Stomach (tissue), 9 donors: ENCODE measurements around the gene ITPKC. TPM values are rescaled to one million over a fixed set of nuclear protein-coding genes. Genes with fewer than 3 reads are reported as not detected.

Experiments
- DNase-seq, 2 donors: peaks; one replicate each; pipeline versions ENCODE4 v3.0.0 to v3.0.0-alpha.2; 2013 to 2019
- H3K27ac ChIP-seq, 5 donors: fragments of 200-600 bp in 4 of 5; sonication (generic) in 4 of 5; one replicate each; pipeline ENCODE4 v1.5.1; 2013 to 2019; ENCODE audit warnings: mild to moderate bottlenecking in 1 of 5, moderate library complexity in 1 of 5
- H3K27me3 ChIP-seq, 3 donors: fragments of 200-600 bp; sonication (generic); one replicate each; pipeline ENCODE4 v1.5.1; 2017 to 2019; ENCODE audit warnings: mixed run types in 1 of 3
- H3K36me3 ChIP-seq, 4 donors: fragments of 200-600 bp; sonication (generic); 1 replicate in 3 of 4; 2 replicates in 1 of 4; pipeline ENCODE4 v1.5.1; 2016 to 2019
- H3K4me1 ChIP-seq, 4 donors: fragments of 200-600 bp; sonication (generic); one replicate each; pipeline ENCODE4 v1.5.1; 2016 to 2019
- H3K4me3 ChIP-seq, 4 donors: fragments of 200-600 bp; sonication (generic) in 3 of 4; one replicate each; pipeline ENCODE4 v1.5.1; 2016 to 2019; ENCODE audit warnings: mild to moderate bottlenecking in 1 of 4
- H3K9me3 ChIP-seq, 4 donors: fragments of 200-600 bp; sonication (generic); one replicate each; pipeline ENCODE4 v1.5.1; 2016 to 2019
- EP300 ChIP-seq: sonication (generic); formaldehyde crosslinking; IDR thresholded peaks from one replicate; pipeline ENCODE4 v1.6.1; 2017; ENCODE audit warnings: antibody characterized with exemption
- POLR2A ChIP-seq, 4 donors: fragments of 450-650 bp; IDR thresholded peaks; one replicate each; pipeline ENCODE4 v1.6.1; 2016; ENCODE audit warnings: antibody characterized with exemption in 4 of 4, control low read depth in 2 of 4, mild to moderate bottlenecking in 1 of 4, moderate library complexity in 1 of 4
- POLR2AphosphoS5 ChIP-seq, 3 donors: sonication (generic); formaldehyde crosslinking; IDR thresholded peaks; one replicate each; pipeline ENCODE4 v1.6.1; 2016; ENCODE audit warnings: antibody characterized with exemption in 3 of 3
- WGBS, 5 donors: extraction: QIAGEN DNeasy Blood & Tissue Kit in 3 of 5; methylation state at CpG; one replicate each; pipeline versions ENCODE4 v1.1.5 to v1.1.7; 2013 to 2018; 5-methylcytosine and 5-hydroxymethylcytosine counted together
- intact Hi-C: fragments of 100-400 bp; cut with DNase I; formaldehyde crosslinking; loops from one replicate; pipeline ENCODE4 v1.15.1; 2023; ENCODE audit warnings: low total_unique reads
- polyA plus RNA-seq, 3 donors: library from polyadenylated mRNA; stranded (reverse); fragments of 200-250 nt; gene quantifications; one replicate each; pipeline ENCODE4 v1.2.3, GENCODE V29; 2013
- total RNA-seq, 5 donors: library from RNA; depleted of rRNA; stranded (reverse); fragments of >200 nt; gene quantifications; one replicate each; pipeline versions ENCODE4 v1.1.0 to v1.2.3, GENCODE V29; 2014 to 2016
- TF ChIP-seq, protein P1 (sequence below), 7 experiments: fragments of 450-650 bp in 4 of 7; fragments of 200-600 bp in 3 of 7; sonication (generic) in 3 of 7; IDR thresholded peaks; one replicate each; pipeline ENCODE4 v1.5.1; 2016 to 2019; ENCODE audit warnings: antibody characterized with exemption in 7 of 7, control low read depth in 2 of 7, mild to moderate bottlenecking in 1 of 7
- donor health status: healthy with polysubstance abuse.
- donor health status: Bipolar disorder and iron deficiency.
- donor health status: healthy.

Gene ITPKC
- total and polyA plus RNA-seq, 8 donors: 17.8 to 84.0 (median 26.9) TPM

DNA sequence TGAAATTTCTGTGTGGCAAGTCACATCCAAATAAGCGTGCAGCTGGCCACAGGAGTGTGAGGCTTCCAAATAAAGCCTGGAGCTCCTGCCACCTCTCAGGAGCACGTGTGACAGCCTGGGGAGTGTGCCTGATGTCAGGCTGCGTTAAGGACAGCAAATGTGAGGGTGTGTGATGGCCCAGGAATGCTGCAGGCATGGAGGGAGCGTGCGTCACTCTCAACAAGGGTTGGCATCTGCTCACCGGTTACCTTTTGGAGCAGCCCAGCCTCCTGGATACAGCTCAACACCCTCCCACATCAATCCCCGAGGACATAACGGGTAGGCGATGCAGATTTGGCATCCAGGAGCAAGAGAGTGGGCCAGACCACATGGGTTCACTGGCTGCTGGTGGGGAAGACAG lies 45.5 kb upstream of the ITPKC start:
- no peak for DNase-seq
- WGBS, 5 donors: 82 to 94% (median 88%) methylated on average over 4 to 9 of the region's 9 CpGs
- intact Hi-C loops: no loop called here
- peaks cover 0 to 6% (median 0%) of the 10 kb centered on the region in 4 donors for H3K4me1 ChIP-seq
- no peaks in the 10 kb centered on the region for H3K27me3 ChIP-seq
- TF ChIP-seq EP300 (no peak), POLR2AphosphoS5 (IDR thresholded peaks at IDR 0.05) (no peak), POLR2A (IDR thresholded peaks at IDR 0.05) (no peak)
- TF ChIP-seq, protein P1, sequence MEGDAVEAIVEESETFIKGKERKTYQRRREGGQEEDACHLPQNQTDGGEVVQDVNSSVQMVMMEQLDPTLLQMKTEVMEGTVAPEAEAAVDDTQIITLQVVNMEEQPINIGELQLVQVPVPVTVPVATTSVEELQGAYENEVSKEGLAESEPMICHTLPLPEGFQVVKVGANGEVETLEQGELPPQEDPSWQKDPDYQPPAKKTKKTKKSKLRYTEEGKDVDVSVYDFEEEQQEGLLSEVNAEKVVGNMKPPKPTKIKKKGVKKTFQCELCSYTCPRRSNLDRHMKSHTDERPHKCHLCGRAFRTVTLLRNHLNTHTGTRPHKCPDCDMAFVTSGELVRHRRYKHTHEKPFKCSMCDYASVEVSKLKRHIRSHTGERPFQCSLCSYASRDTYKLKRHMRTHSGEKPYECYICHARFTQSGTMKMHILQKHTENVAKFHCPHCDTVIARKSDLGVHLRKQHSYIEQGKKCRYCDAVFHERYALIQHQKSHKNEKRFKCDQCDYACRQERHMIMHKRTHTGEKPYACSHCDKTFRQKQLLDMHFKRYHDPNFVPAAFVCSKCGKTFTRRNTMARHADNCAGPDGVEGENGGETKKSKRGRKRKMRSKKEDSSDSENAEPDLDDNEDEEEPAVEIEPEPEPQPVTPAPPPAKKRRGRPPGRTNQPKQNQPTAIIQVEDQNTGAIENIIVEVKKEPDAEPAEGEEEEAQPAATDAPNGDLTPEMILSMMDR (IDR thresholded peaks at IDR 0.05): no peak
- no peak overlapping the region for H3K27ac ChIP-seq
- H3K9me3 ChIP-seq: no peaks in the 10 kb centered on the region
- no peak overlapping the region for H3K4me3 ChIP-seq
- H3K36me3 ChIP-seq: peaks cover 62 to 98% (median 96%) of the 10 kb centered on the region in 4 donors

DNA sequence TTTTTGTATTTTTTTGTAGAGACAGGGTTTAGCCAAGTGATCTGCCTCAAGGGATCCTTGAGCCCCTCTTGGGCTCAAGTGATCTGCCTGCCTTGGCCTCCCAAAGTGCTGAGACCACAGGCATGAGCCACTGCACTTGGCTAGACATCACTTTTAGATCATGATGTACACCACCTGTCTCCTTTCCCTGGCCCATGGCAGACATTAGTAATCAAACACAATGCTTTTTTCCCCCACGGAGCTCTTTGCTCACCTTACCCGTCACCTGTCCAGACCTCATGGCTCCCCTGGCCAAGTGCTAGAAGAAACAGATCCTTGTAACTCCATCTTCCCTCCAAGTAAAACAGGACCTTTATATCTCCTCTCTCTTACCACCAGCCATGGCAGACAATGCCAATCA lies 44.9 kb upstream of the ITPKC start:
- Histone ChIP-seq H3K4me1 (no peaks in the 10 kb centered on the region), H3K4me3 (no peak overlapping the region), H3K27ac (no peak overlapping the region), H3K36me3 (peaks cover 68 to 100% (median 98%) of the 10 kb centered on the region in 4 donors), H3K27me3 (no peaks in the 10 kb centered on the region), H3K9me3 (no peaks in the 10 kb centered on the region)
- 53 to 94% (median 86%) methylated on average over 2 of the region's 2 CpGs for WGBS, 5 donors
- intact Hi-C loops: no loop called here
- no peak for DNase-seq
- TF ChIP-seq POLR2A (IDR thresholded peaks at IDR 0.05): no peak
- TF ChIP-seq, protein P1 (IDR thresholded peaks at IDR 0.05): no peak
- TF ChIP-seq EP300: no peak
- no peak for TF ChIP-seq POLR2AphosphoS5 (IDR thresholded peaks at IDR 0.05)

DNA sequence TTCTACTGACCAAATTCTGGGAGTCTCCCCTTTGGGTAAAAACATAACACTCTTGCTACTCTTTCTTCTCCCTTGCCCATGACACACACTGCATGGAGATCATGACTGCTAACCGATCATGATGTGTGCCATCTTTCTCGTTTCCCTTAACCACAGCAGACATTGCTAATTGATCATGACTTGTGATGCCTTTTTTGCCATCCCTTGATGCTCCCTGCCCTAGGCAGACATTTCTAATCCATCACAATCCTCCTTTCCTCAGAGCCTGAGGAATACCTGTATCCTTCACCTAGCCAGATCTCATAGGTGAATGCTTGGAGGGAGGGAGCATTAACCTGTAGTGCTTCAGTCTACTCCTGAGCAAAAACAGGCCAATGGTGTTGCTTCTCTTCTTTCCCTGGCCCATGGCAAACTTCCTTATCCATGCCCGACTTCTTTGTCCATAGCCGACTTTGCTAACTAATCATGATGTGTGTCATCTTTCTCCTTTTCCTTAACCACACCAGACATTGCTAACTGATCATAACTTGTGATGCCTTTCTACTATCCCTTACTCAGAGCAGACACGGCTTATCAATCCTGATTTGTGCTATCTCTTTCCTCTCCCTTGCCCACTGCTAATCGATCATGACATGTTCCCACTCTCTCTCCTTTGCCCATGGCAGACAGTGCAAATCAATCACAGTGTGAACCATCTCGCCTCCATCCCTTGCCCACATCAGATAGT lies 44.2 kb upstream of the ITPKC start:
- no peaks in the 10 kb centered on the region for H3K27me3 ChIP-seq
- no peaks in the 10 kb centered on the region for H3K9me3 ChIP-seq
- H3K36me3 ChIP-seq: peaks cover 72 to 100% (median 98%) of the 10 kb centered on the region in 4 donors
- DNase-seq: no peak
- WGBS, 5 donors: 88 to 94% (median 92%) methylated on average over 7 of the region's 7 CpGs
- no peaks in the 10 kb centered on the region for H3K4me1 ChIP-seq
- H3K27ac ChIP-seq: no peak overlapping the region
- H3K4me3 ChIP-seq: no peak overlapping the region
- intact Hi-C loops: no loop called here
- TF ChIP-seq, protein P1 (IDR thresholded peaks at IDR 0.05): no peak
- TF ChIP-seq POLR2AphosphoS5 (IDR thresholded peaks at IDR 0.05) (no peak), EP300 (no peak), POLR2A (IDR thresholded peaks at IDR 0.05) (no peak)

DNA sequence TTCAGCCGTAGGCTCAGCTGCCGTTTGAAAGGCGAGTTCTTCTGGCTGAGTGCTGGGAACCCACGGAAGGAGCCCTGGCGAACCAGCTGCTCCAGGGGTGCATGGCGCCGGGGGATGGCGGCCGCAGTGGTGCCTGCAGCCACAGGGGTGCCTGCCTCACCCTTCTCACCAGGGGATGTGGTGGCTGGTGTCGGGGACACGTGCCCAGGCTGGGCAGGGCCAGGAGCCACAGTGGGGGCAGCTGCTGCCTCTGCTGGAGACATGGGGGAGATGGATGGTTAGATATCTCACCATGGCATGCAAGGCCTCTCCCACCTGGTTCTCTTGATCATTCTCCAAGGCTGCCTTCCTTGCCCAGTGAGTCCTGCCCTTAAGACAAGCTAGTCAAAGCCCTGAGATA lies 43.5 kb upstream of the ITPKC start:
- no peaks in the 10 kb centered on the region for H3K4me1 ChIP-seq
- no peaks in the 10 kb centered on the region for H3K27me3 ChIP-seq
- WGBS, 5 donors: 89 to 95% (median 93%) methylated on average over 10 to 11 of the region's 11 CpGs
- peaks cover 73 to 100% (median 98%) of the 10 kb centered on the region in 4 donors for H3K36me3 ChIP-seq
- intact Hi-C loops: no loop called here
- no peak overlapping the region for H3K27ac ChIP-seq
- DNase-seq: no peak
- H3K9me3 ChIP-seq: no peaks in the 10 kb centered on the region
- no peak for TF ChIP-seq POLR2AphosphoS5 (IDR thresholded peaks at IDR 0.05)
- no peak for TF ChIP-seq POLR2A (IDR thresholded peaks at IDR 0.05)
- TF ChIP-seq EP300: no peak
- TF ChIP-seq, protein P1 (IDR thresholded peaks at IDR 0.05): no peak
- H3K4me3 ChIP-seq: no peak overlapping the region
